Fibroblast of skin of right biceps (primary cell): Measurements from ENCODE around the gene LRRC30.
"Not testable (repeated sequence)": the region's sequence is repeated elsewhere in the genome, so short reads cannot be mapped to it uniquely, and the experiment has no call there.

ENCODE experiments used
- DNase-seq: peaks from one replicate; pipeline ENCODE4 v3.0.0-alpha.2; 2013

The LRRC30 gene

GRCh38 chr18:7230626-7231349 is at the start of gene LRRC30:
Gene LRRC30, plus strand, starts transcription at chr18:7231089. Its CDS starts 50 bp downstream, at chr18:7231139.
- no peak for DNase-seq

GRCh38 chr18:7185701-7186100 is 45.2 kb upstream of the LRRC30 start:
- no peak for DNase-seq

GRCh38 chr18:7190547-7191156 is 40.2 kb upstream of the LRRC30 start:
- no peak for DNase-seq

DNA sequence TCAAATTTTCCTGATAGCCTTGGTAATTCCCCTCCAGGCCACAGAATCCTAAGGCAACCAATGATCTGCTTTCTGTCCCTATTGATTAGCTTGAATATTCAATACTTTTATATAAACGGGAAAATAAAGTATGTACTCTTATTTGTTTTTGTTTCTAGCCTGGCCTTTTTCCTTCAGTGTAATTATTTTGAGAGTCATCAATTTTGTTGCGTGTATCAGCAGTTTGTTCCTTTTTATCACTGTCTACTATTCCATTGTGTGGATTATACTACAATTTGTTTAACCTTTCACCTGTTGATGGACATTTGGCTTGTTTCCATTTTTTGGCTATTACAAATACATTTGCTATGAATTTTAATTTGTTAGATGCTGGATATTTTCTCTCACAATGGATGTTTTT is 39.2 kb upstream of the LRRC30 start:
- no peak for DNase-seq

DNA sequence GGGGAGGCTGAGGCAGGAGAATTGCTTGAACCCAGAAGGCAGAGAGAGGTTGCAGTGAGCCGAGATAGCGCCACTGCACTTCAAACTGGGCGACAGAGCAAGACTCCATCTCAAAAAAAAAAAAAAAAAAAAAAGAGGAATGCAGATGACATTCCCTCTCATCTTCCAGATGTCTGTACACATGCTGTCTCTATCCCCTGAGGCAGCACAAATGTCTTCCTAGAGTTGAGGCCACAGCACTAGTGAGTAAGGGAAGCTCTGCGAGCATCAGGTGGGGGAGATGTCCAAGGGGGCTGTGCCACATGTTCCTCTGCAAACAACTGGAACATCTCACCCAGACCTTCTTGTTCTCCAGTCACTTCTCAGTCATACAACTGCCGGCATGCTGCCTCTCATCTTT is 35.6 kb upstream of the LRRC30 start:
- DNase-seq: no peak

DNA sequence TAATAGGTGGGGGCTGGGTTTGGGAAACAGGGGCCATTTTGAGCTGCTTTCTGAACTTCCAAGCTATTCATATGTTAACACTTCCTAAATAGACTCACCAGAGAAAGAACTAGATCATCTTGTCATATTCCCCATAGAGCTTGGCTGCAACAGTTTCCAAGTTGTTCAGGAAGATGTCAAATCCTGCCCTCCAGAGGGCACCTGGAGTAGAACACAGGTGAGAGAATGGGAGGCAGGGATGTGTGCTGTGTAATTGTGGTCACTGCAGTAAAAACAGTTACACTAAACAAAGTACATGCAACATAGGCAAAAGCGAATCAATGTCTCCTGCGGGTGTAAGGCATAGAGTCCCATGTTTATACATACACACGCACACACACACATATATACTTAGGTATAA is 34.5 kb upstream of the LRRC30 start:
- DNase-seq: no peak

DNA sequence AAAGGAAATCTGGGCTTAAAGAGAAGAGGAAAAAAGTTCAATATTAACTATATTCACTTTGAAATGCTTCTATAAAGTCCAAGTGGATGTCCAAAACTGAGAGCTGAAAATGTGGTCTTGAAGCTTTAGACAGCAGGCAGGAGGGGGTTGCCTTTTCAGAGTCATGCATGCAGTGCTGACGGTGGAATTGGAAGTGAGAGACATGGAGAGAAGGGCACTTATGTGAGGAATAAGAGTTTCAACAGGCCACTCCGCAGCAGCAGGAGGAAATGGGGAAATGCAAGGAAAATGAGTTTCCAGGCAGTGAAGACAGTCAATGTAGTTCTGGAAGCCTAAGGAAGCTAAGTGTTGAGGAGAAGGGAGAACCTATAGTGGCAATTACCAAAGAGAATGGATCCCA is 33.0 kb upstream of the LRRC30 start:
- no peak for DNase-seq

DNA sequence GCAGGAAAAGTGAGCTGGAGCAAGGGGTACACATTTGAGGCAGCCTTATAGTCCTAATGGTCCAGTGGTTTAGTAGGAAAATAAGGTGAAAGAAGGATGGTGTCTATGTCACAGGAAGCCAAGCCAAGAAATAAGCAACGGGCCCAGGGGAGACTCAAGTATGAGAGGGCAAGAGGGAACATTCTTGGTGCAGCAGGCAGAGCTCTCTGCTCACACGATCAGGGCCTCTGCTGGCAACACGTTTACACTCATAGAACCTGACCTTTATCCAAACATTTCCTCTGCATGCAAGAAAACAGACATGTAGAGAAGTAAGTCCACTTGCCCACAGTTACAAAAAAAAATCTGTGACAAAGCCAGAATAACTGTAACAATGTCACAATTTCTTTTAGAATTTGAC is 32.6 kb upstream of the LRRC30 start:
- DNase-seq: no peak

GRCh38 chr18:7201096-7201495 is 29.8 kb upstream of the LRRC30 start:
- no peak for DNase-seq

DNA sequence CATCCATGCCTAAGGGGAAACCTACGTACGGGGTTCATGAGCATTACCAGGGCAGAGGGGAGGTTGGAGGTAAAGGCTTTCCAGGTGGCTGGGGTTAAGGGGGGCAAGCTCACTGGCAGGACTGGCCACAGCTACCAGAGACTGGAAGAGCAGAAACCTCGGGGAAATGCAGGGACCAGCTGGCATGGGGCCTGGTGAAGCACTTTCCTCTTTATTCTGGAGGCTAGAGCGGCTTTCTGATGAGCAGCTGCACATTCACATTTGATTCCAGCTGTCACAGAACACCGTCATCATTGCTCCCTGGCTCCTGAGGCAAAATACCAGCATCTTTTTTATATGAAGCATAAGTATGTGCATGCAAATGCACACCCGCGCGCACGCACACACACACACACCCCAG is 28.7 kb upstream of the LRRC30 start:
- no peak for DNase-seq

GRCh38 chr18:7203601-7204000 is 27.3 kb upstream of the LRRC30 start:
- DNase-seq: not testable (repeated sequence)

GRCh38 chr18:7205346-7205745 is 25.5 kb upstream of the LRRC30 start:
- DNase-seq: peak; percentile 17

DNA sequence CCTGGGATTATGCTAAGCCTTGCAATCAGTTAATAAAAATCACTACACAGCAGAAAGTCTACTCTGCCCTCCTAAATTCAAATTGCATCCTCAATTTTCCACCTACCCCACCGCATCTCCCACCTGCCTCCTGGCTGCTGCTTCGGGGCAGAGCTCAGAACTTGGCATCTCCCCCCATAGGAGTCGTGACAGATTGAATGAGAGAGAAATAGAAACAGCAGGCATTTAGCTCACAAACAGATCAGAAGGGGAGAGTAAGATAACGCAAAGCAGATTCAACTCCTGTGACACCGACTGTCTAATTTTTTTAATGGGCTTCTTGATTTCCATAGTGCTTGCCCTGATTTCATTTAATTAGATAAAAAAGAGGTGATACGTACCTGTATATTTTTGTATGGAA is 24.7 kb upstream of the LRRC30 start:
- DNase-seq: no peak

- DNase-seq: peak; percentile 4
These were observed 23.4 kb upstream of the LRRC30 start for GRCh38 chr18:7207366-7207915.

DNA sequence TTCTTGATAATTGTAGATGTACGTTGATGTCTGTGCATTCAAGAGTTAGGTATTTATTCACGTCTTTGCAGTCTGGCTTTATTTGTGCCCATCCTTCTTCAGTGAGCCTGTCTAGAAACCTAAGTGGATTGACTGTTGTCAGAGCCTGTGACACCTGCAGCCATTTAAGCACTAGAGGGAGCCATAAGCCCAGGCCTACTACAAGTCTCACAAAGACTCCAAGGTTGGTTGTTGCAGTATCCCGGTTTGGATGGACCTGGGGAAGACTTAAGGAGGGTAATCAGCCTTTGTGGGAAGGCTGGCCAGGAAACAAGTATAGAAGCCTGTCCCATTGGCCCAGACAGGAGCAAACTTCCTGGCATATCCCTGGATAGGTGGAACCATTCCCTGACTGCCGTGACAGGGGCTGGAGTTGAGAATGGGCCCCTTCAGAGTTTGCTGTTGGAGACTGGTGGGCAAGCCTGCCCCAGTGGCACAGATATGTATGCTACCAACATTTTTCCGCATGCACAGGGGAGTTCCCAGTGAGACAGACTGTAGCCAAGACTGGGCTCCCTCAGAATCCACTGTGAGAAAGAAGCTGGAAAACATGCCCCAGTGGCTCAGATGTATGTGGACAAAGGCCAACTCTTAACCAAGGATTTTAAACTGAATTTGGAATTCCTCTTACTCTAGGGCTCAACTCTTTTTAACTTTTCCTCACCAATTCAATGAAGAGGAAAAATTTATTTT is 9.3 kb upstream of the LRRC30 start:
- DNase-seq: peak; percentile 58

DNA sequence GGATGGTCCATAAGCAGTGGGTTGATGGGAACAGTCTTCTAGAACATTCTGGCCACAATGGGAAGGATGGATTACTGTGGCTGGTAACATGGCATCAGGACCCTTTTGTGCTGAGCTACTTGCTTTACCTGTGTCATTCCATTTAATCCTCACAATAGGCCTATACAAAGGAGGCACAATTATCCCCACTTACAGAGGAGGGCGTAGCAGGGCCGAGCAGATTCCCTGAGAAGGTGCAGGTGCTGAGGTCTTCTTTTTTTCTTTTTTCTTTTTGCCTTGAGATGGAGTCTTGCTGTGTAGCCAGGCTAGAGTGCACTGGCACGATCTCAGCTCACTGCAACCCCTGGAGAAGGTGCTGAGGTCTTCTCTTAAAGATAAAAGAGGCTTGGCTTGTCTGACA is 6.7 kb upstream of the LRRC30 start:
- no peak for DNase-seq

DNA sequence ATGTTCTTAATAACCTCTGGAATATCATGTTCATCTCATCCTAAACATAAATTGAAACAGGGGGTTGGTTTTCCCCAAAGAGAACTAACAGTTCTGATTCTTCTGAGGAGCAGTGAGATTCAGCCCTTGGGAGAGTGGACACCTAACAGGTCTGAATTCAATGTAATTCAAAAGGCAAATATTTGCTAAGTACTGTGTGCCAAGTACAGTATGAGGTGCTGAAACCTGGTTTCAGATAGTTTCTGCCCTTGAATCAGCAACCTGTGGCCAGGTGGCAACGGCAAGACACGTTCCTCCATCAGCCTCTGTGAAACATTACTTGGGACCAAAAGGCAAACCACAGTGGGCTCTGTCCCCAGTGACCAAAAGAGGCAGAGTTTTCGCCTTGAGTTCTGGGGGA is 1.3 kb downstream of the LRRC30 start:
- no peak for DNase-seq

GRCh38 chr18:7233134-7233810 is 2.4 kb downstream of the LRRC30 start:
- no peak for DNase-seq

DNA sequence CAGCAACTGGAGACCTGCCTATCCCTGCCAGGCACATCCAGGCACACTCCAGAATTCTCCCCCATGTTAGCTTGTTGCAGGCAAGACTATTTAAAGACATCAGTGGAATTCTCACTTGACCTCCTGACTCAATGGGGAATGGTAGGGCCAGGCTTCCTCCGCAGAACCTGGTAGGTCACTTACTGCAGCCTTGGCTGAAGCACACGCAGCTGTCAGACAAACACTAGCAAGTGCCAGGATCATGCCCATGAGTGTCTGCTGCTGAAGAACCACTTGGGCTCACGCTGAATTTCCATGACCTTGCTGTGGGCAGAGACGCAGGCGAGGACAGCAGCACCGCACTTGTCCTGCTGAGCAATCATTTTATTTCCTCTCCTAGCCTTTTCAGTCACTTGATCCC is 3.2 kb downstream of the LRRC30 start:
- no peak for DNase-seq

GRCh38 chr18:7234956-7235355 is 4.1 kb downstream of the LRRC30 start:
- DNase-seq: no peak

- no peak for DNase-seq
These were observed 5.2 kb downstream of the LRRC30 start for GRCh38 chr18:7236072-7236471.

- no peak for DNase-seq
These were observed 6.0 kb downstream of the LRRC30 start for GRCh38 chr18:7236933-7237332.

DNA sequence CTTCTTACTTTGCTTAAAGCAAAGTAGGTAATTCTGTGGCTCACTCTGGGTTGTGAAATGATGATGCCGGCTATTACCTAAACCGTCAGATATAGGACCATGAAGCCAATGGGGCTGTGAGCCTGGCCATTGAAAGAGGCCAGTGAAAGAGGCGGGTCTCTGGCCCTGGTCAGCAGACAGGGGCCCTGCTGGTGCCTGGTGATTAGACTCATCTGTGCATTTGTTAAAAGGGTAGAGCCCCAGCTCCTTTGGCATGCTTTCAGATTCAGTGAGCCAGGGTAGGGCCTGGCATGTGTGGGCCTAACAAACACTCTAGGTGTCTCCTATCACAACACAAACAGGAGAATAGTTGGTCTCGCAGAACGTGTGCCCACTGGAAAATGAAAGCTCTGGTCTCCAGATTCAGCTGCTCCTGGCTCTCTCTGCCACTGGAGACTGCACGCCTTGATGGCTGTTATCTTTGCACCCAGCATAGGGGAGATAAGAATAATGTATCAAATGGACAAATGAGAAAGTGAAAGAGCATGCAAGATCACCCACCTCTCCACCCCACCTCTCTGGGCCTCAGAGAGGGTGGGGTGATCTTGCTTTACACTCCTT is 6.9 kb downstream of the LRRC30 start:
- DNase-seq: no peak
